H9 (cell line): Measurements from ENCODE around the gene MIEF1. TPM values are rescaled to one million over a fixed set of nuclear protein-coding genes. Genes with fewer than 3 reads are reported as not detected.

Experiments used
- DNase-seq: peaks from one replicate; pipeline ENCODE4 v3.0.0-alpha.2; 2017
- H2AFZ ChIP-seq: one replicate; pipeline ENCODE4 v1.6.1; 2013; ENCODE audit warnings: mild to moderate bottlenecking, low read length, control low read depth, moderate library complexity
- H2AK5ac ChIP-seq: 2 replicates; pipeline ENCODE4 v1.6.1; 2013; ENCODE audit warnings: low read length, control low read depth, mixed read lengths; ENCODE audit not compliant: insufficient read length
- H2BK120ac ChIP-seq: one replicate; pipeline ENCODE4 v1.6.1; 2013; ENCODE audit warnings: low read depth, mild to moderate bottlenecking, low read length, control low read depth, inconsistent platforms; ENCODE audit not compliant: poor library complexity, severe bottlenecking
- H2BK12ac ChIP-seq: 2 replicates; pipeline ENCODE4 v1.6.1; 2013; ENCODE audit warnings: low read length, control low read depth, mixed read lengths, low read depth; ENCODE audit not compliant: insufficient read length
- H2BK15ac ChIP-seq: 2 replicates; pipeline ENCODE4 v1.6.1; 2013; ENCODE audit warnings: low read depth, low read length, control low read depth
- H2BK20ac ChIP-seq: one replicate; pipeline ENCODE4 v1.6.1; 2013; ENCODE audit warnings: low read depth, mild to moderate bottlenecking, low read length, control low read depth, inconsistent platforms; ENCODE audit not compliant: poor library complexity, severe bottlenecking
- H2BK5ac ChIP-seq: 2 replicates; pipeline ENCODE4 v1.6.1; 2013; ENCODE audit warnings: low read length, control low read depth, mixed read lengths; ENCODE audit not compliant: insufficient read length
- H3K14ac ChIP-seq: 2 replicates; pipeline ENCODE4 v1.6.1; 2013; ENCODE audit warnings: low read length, control low read depth; ENCODE audit not compliant: insufficient read depth
- H3K18ac ChIP-seq: 2 replicates; pipeline ENCODE4 v1.6.1; 2013; ENCODE audit warnings: low read depth, mild to moderate bottlenecking, mixed read lengths, low read length, control low read depth; ENCODE audit not compliant: insufficient read length
- H3K23ac ChIP-seq: 2 replicates; pipeline ENCODE4 v1.6.1; 2013; ENCODE audit warnings: low read length, control low read depth, mixed read lengths, low read depth; ENCODE audit not compliant: insufficient read length
- H3K23me2 ChIP-seq: 2 replicates; pipeline ENCODE4 v1.6.1; 2013; ENCODE audit warnings: low read depth, mild to moderate bottlenecking, mixed read lengths, low read length, control low read depth; ENCODE audit not compliant: insufficient read length, poor library complexity, severe bottlenecking
- H3K27ac ChIP-seq: 2 replicates; pipeline ENCODE4 v1.5.1; 2013; ENCODE audit warnings: low read length, control low read depth, mixed read lengths, low read depth; ENCODE audit not compliant: insufficient read length
- H3K27me3 ChIP-seq: 2 replicates; pipeline ENCODE4 v1.6.1; 2013; ENCODE audit warnings: low read length, control low read depth, inconsistent platforms; ENCODE audit not compliant: insufficient read depth
- H3K4ac ChIP-seq: 2 replicates; pipeline ENCODE4 v1.6.1; 2013; ENCODE audit warnings: low read depth, mild to moderate bottlenecking, control low read depth, inconsistent platforms, low read length, moderate library complexity
- H3K4me1 ChIP-seq: 2 replicates; pipeline ENCODE4 v1.6.1; 2013; ENCODE audit warnings: low read length, control low read depth, inconsistent platforms; ENCODE audit not compliant: insufficient read depth
- H3K4me2 ChIP-seq: 2 replicates; pipeline ENCODE4 v1.6.1; 2013; ENCODE audit warnings: low read length, control low read depth, mixed read lengths; ENCODE audit not compliant: insufficient read length, insufficient read depth
- H3K56ac ChIP-seq: 2 replicates; pipeline ENCODE4 v1.6.1; 2013; ENCODE audit warnings: low read depth, mild to moderate bottlenecking, mixed read lengths, low read length, control low read depth; ENCODE audit not compliant: insufficient read length
- H3K79me1 ChIP-seq: 2 replicates; pipeline ENCODE4 v1.6.1; 2013; ENCODE audit warnings: low read depth, mild to moderate bottlenecking, moderate library complexity, low read length, control low read depth, inconsistent platforms; ENCODE audit not compliant: insufficient read depth, poor library complexity, severe bottlenecking
- H3K79me2 ChIP-seq: 2 replicates; pipeline ENCODE4 v1.6.1; 2013; ENCODE audit warnings: low read length, control low read depth, inconsistent platforms; ENCODE audit not compliant: insufficient read depth
- H3K9ac ChIP-seq: 2 replicates; pipeline ENCODE4 v1.6.1; 2013; ENCODE audit warnings: low read length, control low read depth, mixed read lengths; ENCODE audit not compliant: insufficient read length; ENCODE audit errors: extremely low read depth
- H3K9me3 ChIP-seq: one replicate; pipeline ENCODE4 v1.6.1; 2013; ENCODE audit warnings: low read depth, low read length, inconsistent platforms; ENCODE audit not compliant: control insufficient read depth
- H3T11ph ChIP-seq: one replicate; pipeline ENCODE4 v1.6.1; 2013; ENCODE audit warnings: mild to moderate bottlenecking, low read length, control low read depth, inconsistent platforms
- H4K20me1 ChIP-seq: one replicate; pipeline ENCODE4 v1.6.1; 2013; ENCODE audit not compliant: control insufficient read depth, insufficient read length, insufficient read depth
- H4K5ac ChIP-seq: 2 replicates; pipeline ENCODE4 v1.6.1; 2013; ENCODE audit warnings: low read depth, mild to moderate bottlenecking, mixed read lengths, low read length, control low read depth; ENCODE audit not compliant: insufficient read length
- H4K8ac ChIP-seq: replicated peaks from 2 replicates; pipeline ENCODE4 v1.6.1; 2013; ENCODE audit warnings: low read length, control low read depth, mixed read lengths, low read depth; ENCODE audit not compliant: insufficient read length
- H4K91ac ChIP-seq: 2 replicates; pipeline ENCODE4 v1.6.1; 2013; ENCODE audit warnings: low read depth, mild to moderate bottlenecking, moderate library complexity, mixed read lengths, low read length, control low read depth; ENCODE audit not compliant: insufficient read length
- H3K27ac Mint-ChIP-seq, 3 experiments: 2 replicates in 2 of 3; 3 replicates in 1 of 3; pipeline ENCODE4 v1.8.0; 2020 to 2021; ENCODE audit warnings: mixed read lengths in 3 of 3, mild to moderate bottlenecking in 1 of 3, moderate library complexity in 1 of 3
- H3K27me3 Mint-ChIP-seq: 2 replicates; pipeline ENCODE4 v1.8.0; 2021; ENCODE audit warnings: low read depth, mild to moderate bottlenecking, moderate library complexity, mixed read lengths
- H3K36me3 Mint-ChIP-seq, 3 experiments: 2 replicates in 2 of 3; 3 replicates in 1 of 3; pipeline ENCODE4 v1.8.0; 2020 to 2021; ENCODE audit warnings: low read depth in 3 of 3, mixed read lengths in 3 of 3; ENCODE audit not compliant: insufficient read depth in 1 of 3
- H3K4me1 Mint-ChIP-seq, 2 experiments: 2 replicates each; pipeline ENCODE4 v1.8.0; 2020; ENCODE audit warnings: mixed read lengths in 2 of 2
- H3K4me3 Mint-ChIP-seq, 2 experiments: 2 replicates in 1 of 2; 3 replicates in 1 of 2; pipeline ENCODE4 v1.8.0; 2020 to 2021; ENCODE audit warnings: mild to moderate bottlenecking in 2 of 2, mixed read lengths in 2 of 2, moderate library complexity in 1 of 2
- H3K9me3 Mint-ChIP-seq, 2 experiments: 2 replicates in 1 of 2; 3 replicates in 1 of 2; pipeline ENCODE4 v1.8.0; 2020; ENCODE audit warnings: mild to moderate bottlenecking in 2 of 2, mixed read lengths in 2 of 2, moderate library complexity in 1 of 2
- WGBS: extraction: QIAGEN DNeasy Blood & Tissue Kit; methylation state at CpG from one replicate; pipeline ENCODE4 v1.1.7; 2013; ENCODE audit warnings: missing lambda C conversion rate, low lambda C conversion rate, mixed read lengths; ENCODE audit not compliant: insufficient read length; ENCODE audit errors: extremely low coverage; 5-methylcytosine and 5-hydroxymethylcytosine counted together
- total RNA-seq: library from RNA; stranded (reverse); gene quantifications from 2 replicates; pipeline ENCODE4 v1.2.1, GENCODE V29; 2021
- TF ChIP-seq, protein P1 (sequence below): fragments of 200-600 bp; sonication (generic); conservative IDR thresholded peaks from 3 replicates; pipeline ENCODE4 v1.8.0; 2021; ENCODE audit warnings: antibody characterized with exemption, mild to moderate bottlenecking

MIEF1 gene
- total RNA-seq, 1 experiment from 2014 or later, result 32.6 TPM

DNA sequence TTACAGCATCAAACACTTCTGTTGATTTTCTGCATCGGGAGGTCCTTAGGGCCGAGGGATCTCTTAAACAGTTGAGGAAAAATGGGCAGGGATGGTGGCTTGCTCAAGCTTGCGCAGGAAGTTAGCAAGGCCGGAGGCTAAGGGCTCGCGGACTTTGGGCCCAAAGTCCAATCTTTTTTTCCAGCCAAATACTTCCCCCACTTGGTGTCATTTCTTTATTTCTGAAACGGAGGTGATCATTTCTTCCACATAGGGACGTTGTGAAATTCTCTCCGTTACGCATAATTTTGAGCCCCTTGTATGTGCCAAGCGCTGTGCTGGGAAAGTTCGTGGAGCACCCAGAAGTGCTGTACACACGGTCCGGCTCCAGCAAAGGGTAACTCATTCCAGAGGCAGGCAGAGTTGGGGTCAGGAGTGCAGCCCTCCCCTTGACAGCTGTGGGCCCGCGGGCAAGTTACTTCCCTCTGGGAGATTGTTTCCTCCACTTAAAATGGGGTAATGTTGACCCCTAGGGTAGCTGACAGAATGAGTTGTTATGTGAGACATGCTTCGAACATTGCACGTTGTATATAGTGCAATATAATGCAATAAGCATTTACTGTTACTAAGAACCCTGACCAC, 809 bp downstream of the MIEF1 start:
- no peak overlapping the region for H3K14ac ChIP-seq
- H2BK5ac ChIP-seq, result no peak overlapping the region
- H3K9me3 ChIP-seq, result no peaks in the 10 kb centered on the region
- no peak overlapping the region for H4K5ac ChIP-seq
- no peak overlapping the region for H3K23ac ChIP-seq
- no peak overlapping the region for H4K8ac ChIP-seq
- no peak for DNase-seq
- Mint-ChIP-seq H3K27me3 (peaks cover 88% of the 10 kb centered on the region), H3K27ac (no peak overlapping the region), H3K36me3 (peaks cover 33 to 45% (median 35%) of the 10 kb centered on the region in 3 experiments; a peak in 6 of 7 replicates), H3K4me1 (peaks cover 10 to 14% of the 10 kb centered on the region in 2 experiments), H3K4me3 (peak overlapping the region; percentile 87 to 98), H3K9me3 (no peaks in the 10 kb centered on the region)
- peaks cover 8% of the 10 kb centered on the region for H4K20me1 ChIP-seq
- H3K18ac ChIP-seq, result no peak overlapping the region
- peaks cover 15% of the 10 kb centered on the region for H3K27me3 ChIP-seq
- H2BK20ac ChIP-seq, result no peak overlapping the region
- no peak overlapping the region for H2BK15ac ChIP-seq
- peaks cover 8% of the 10 kb centered on the region for H3K23me2 ChIP-seq
- H2BK120ac ChIP-seq, result no peak overlapping the region
- no peak overlapping the region for H2AFZ ChIP-seq
- no peak overlapping the region for H4K91ac ChIP-seq
- no peak overlapping the region for H3K4ac ChIP-seq
- no peaks in the 10 kb centered on the region; the same call in 1 of the 2 replicates for H3K4me1 ChIP-seq
- peak overlapping the region; percentile 68 for H3K4me2 ChIP-seq
- no peaks in the 10 kb centered on the region for H3K79me1 ChIP-seq
- no peak overlapping the region for H2BK12ac ChIP-seq
- H3K9ac ChIP-seq, result peak overlapping the region; percentile 12
- no peaks in the 10 kb centered on the region for H3K79me2 ChIP-seq
- TF ChIP-seq, protein P1, sequence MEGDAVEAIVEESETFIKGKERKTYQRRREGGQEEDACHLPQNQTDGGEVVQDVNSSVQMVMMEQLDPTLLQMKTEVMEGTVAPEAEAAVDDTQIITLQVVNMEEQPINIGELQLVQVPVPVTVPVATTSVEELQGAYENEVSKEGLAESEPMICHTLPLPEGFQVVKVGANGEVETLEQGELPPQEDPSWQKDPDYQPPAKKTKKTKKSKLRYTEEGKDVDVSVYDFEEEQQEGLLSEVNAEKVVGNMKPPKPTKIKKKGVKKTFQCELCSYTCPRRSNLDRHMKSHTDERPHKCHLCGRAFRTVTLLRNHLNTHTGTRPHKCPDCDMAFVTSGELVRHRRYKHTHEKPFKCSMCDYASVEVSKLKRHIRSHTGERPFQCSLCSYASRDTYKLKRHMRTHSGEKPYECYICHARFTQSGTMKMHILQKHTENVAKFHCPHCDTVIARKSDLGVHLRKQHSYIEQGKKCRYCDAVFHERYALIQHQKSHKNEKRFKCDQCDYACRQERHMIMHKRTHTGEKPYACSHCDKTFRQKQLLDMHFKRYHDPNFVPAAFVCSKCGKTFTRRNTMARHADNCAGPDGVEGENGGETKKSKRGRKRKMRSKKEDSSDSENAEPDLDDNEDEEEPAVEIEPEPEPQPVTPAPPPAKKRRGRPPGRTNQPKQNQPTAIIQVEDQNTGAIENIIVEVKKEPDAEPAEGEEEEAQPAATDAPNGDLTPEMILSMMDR, result no peak
- H2AK5ac ChIP-seq, result no peak overlapping the region
- H3K27ac ChIP-seq, result no peak overlapping the region
- H3T11ph ChIP-seq, result no peak overlapping the region
- WGBS, result no CpG with 5 or more reads among the region's 18 CpGs
- no peak overlapping the region for H3K56ac ChIP-seq
